ENCODE data around the gene GPC3. TPM values are rescaled to one million over a fixed set of nuclear protein-coding genes. Genes with fewer than 3 reads are reported as not detected.
A peak's percentile ranks its signal among the peaks of the same experiment; 100 is the strongest.

The GPC3 gene
- total RNA-seq, 1 donor from 2014 or later = 628 TPM

DNA sequence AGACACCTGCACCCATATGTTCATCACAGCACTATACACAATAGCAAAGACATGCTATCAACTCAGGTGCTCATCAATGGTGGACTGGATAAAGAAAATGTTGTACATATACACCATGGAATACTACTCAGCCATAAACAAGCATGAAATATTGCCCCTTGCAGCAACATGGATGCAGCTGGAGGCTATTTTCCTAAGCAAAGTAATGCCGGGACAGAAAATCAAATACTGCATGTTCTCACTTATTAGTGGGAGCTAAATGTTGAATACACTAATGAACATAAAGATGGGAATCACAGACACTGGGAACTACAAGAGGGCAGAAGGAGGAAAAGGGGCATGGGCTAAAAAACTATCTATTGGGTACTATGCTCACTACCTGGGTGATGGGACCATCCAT is 278.5 kb downstream of the GPC3 start:
- Mint-ChIP-seq H3K4me1 (ENCODE audit: unreplicated experiment) (peaks cover 10% of the 10 kb centered on the region), H3K27ac (no peak overlapping the region), H3K9me3 (no peaks in the 10 kb centered on the region), H3K27me3 (no peaks in the 10 kb centered on the region), H3K36me3 (peaks cover 8% of the 10 kb centered on the region), H3K4me3 (no peak overlapping the region)
- no peak for DNase-seq (ENCODE audit: extremely low spot score, unreplicated experiment)
- TF ChIP-seq, protein P1, sequence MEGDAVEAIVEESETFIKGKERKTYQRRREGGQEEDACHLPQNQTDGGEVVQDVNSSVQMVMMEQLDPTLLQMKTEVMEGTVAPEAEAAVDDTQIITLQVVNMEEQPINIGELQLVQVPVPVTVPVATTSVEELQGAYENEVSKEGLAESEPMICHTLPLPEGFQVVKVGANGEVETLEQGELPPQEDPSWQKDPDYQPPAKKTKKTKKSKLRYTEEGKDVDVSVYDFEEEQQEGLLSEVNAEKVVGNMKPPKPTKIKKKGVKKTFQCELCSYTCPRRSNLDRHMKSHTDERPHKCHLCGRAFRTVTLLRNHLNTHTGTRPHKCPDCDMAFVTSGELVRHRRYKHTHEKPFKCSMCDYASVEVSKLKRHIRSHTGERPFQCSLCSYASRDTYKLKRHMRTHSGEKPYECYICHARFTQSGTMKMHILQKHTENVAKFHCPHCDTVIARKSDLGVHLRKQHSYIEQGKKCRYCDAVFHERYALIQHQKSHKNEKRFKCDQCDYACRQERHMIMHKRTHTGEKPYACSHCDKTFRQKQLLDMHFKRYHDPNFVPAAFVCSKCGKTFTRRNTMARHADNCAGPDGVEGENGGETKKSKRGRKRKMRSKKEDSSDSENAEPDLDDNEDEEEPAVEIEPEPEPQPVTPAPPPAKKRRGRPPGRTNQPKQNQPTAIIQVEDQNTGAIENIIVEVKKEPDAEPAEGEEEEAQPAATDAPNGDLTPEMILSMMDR (conservative IDR thresholded peaks at IDR 0.05) = no peak

DNA sequence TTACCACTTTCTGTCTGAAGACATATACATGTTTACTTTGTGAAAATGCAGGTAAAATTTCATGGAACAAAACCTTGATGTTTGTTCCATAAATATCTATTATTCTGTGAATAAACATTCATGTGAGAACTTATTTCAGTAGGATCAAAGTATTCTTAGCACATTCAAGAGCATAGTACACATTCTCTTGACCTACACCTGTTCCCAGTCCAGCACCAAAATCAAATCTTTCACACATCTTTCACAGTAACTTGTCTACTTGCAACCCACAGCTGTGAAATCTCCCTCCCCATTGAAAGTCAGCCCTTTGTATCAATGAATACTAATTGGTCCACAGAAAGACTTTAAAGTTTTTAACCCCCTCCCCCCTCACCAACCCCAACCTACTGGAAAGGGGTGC is 283.2 kb downstream of the GPC3 start:
- DNase-seq (ENCODE audit: extremely low spot score, unreplicated experiment) = no peak
- TF ChIP-seq, protein P1 (conservative IDR thresholded peaks at IDR 0.05) = no peak
- Mint-ChIP-seq H3K36me3 (peaks cover 25% of the 10 kb centered on the region), H3K4me1 (ENCODE audit: unreplicated experiment) (peaks cover 22% of the 10 kb centered on the region), H3K9me3 (peaks cover 3% of the 10 kb centered on the region), H3K27ac (no peak overlapping the region), H3K27me3 (no peaks in the 10 kb centered on the region), H3K4me3 (no peak overlapping the region)

DNA sequence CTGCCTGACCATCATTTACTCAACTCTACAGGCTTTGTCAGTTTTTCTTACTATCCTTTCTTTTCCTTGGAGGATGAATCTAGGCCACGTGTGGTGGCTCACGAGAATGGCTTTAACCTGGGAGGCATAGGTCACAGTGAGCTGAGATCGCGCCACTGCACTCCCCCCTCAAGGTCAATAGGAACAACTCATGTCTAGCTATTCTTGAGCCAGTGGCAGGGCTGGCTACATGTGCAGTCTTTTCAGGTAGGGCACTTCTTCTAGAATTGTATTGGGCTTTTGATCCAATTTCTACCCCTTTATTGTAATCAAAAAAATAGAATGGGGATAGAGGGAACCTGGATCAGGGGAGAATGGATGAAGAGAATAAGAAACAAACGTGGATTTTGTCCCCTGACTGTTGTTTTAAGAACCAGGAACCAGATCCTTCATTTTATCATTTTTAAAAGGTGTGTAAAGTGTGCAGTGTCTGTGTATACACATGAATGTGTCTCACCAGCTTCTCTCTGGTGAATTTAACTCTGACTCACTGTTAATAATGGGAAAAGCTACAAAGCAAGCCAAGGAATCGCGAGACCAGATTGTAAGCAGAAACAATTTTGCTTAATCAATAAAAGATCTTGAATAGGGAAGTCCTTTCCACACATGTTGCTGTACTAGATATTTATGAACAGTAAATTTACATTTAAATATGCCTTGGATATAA is 286.2 kb downstream of the GPC3 start:
- Mint-ChIP-seq H3K36me3 (peaks cover 33% of the 10 kb centered on the region), H3K27ac (no peak overlapping the region), H3K27me3 (no peaks in the 10 kb centered on the region), H3K9me3 (peaks cover 3% of the 10 kb centered on the region), H3K4me3 (no peak overlapping the region), H3K4me1 (ENCODE audit: unreplicated experiment) (peaks cover 40% of the 10 kb centered on the region)
- no peak for DNase-seq (ENCODE audit: extremely low spot score, unreplicated experiment)
- TF ChIP-seq, protein P1 (conservative IDR thresholded peaks at IDR 0.05) = no peak

DNA sequence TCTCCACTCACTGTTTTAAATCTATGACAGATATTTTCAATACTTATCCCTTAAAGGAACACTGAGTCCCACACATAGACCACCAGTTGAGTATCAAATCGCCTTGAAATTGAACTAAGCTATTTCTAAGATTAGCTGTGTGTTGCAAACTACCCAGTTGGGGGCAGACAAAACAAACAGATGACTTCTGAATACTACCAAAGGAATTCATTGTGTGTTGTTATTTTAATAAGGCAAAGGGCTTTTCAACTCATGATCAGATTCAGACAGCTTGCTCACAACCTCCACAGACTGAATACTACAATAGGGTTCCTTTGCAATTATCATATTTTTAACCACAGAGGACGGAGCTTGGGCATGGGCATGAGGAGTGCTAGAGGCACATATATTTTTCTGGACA is 287.1 kb downstream of the GPC3 start:
- Mint-ChIP-seq H3K27ac (no peak overlapping the region), H3K36me3 (peaks cover 31% of the 10 kb centered on the region), H3K4me1 (ENCODE audit: unreplicated experiment) (peaks cover 45% of the 10 kb centered on the region), H3K9me3 (peaks cover 3% of the 10 kb centered on the region), H3K27me3 (no peaks in the 10 kb centered on the region), H3K4me3 (no peak overlapping the region)
- TF ChIP-seq, protein P1 (conservative IDR thresholded peaks at IDR 0.05) = peak; percentile 35
- DNase-seq (ENCODE audit: extremely low spot score, unreplicated experiment) = no peak

DNA sequence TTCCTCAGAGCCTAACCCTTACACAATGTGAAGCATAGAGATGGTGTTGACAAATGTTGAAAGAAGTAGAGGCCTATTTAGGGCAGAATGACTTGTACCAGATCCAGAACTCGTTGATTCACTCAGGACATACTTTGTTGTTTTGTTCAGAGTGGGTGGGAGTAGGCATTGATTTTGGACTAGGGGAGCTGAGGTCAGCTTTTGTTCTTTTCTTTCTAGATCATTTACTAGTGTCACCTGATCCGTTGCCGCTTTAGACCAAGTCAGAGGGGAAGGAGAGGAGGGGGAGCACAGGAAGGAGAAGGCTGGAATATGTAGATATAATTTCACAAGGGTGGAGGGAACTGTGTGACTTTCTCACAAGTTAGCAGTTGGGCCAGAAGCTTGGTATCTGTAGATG is 287.7 kb downstream of the GPC3 start:
- Mint-ChIP-seq H3K4me3 (no peak overlapping the region), H3K4me1 (ENCODE audit: unreplicated experiment) (peaks cover 45% of the 10 kb centered on the region), H3K36me3 (peaks cover 31% of the 10 kb centered on the region), H3K27me3 (no peaks in the 10 kb centered on the region), H3K27ac (no peak overlapping the region), H3K9me3 (peaks cover 3% of the 10 kb centered on the region)
- TF ChIP-seq, protein P1 (conservative IDR thresholded peaks at IDR 0.05) = no peak
- no peak for DNase-seq (ENCODE audit: extremely low spot score, unreplicated experiment)

All from type B pancreatic cell (in vitro differentiated cells).